ENCODE data around the gene LRRFIP2. TPM values are rescaled to one million over a fixed set of nuclear protein-coding genes. Genes with fewer than 3 reads are reported as not detected.

The LRRFIP2 gene
- total RNA-seq, 1 donor from 2014 or later: 34.1 TPM

- no peak for TF ChIP-seq CTCF (IDR thresholded peaks at IDR 0.05; ENCODE audit: insufficient read depth, low read length, poor library complexity, severe bottlenecking)
- no peak overlapping the region for H3K4me3 ChIP-seq (ENCODE audit: low read depth, low read length)
- DNase-seq (ENCODE audit: low read depth): no peak
- no peaks in the 10 kb centered on the region for H3K36me3 ChIP-seq (ENCODE audit: control insufficient read depth, insufficient read depth, low read length)
- no peaks in the 10 kb centered on the region for H3K27me3 ChIP-seq (ENCODE audit: control insufficient read depth, insufficient read depth, low read length)
Observed at GRCh38 chr3:37086918-37087317, 87.5 kb downstream of the LRRFIP2 start.

- no peak for DNase-seq (ENCODE audit: low read depth)
- TF ChIP-seq CTCF (IDR thresholded peaks at IDR 0.05; ENCODE audit: insufficient read depth, low read length, poor library complexity, severe bottlenecking): no peak
- no peaks in the 10 kb centered on the region for H3K36me3 ChIP-seq (ENCODE audit: control insufficient read depth, insufficient read depth, low read length)
- no peaks in the 10 kb centered on the region for H3K27me3 ChIP-seq (ENCODE audit: control insufficient read depth, insufficient read depth, low read length)
- H3K4me3 ChIP-seq (ENCODE audit: low read depth, low read length): no peak overlapping the region
Observed at GRCh38 chr3:37082317-37082716, 92.1 kb downstream of the LRRFIP2 start.

GRCh38 chr3:37075955-37076354 is 98.4 kb downstream of the LRRFIP2 start:
- Histone ChIP-seq H3K4me3 (ENCODE audit: low read depth, low read length) (no peak overlapping the region), H3K27me3 (ENCODE audit: control insufficient read depth, insufficient read depth, low read length) (no peaks in the 10 kb centered on the region), H3K36me3 (ENCODE audit: control insufficient read depth, insufficient read depth, low read length) (no peaks in the 10 kb centered on the region)
- TF ChIP-seq CTCF (IDR thresholded peaks at IDR 0.05; ENCODE audit: insufficient read depth, low read length, poor library complexity, severe bottlenecking): no peak
- DNase-seq (ENCODE audit: low read depth): no peak

GRCh38 chr3:37074178-37074577 is 100.2 kb downstream of the LRRFIP2 start:
- TF ChIP-seq CTCF (IDR thresholded peaks at IDR 0.05; ENCODE audit: insufficient read depth, low read length, poor library complexity, severe bottlenecking): no peak
- no peak overlapping the region for H3K4me3 ChIP-seq (ENCODE audit: low read depth, low read length)
- H3K36me3 ChIP-seq (ENCODE audit: control insufficient read depth, insufficient read depth, low read length): no peaks in the 10 kb centered on the region
- DNase-seq (ENCODE audit: low read depth): no peak
- no peaks in the 10 kb centered on the region for H3K27me3 ChIP-seq (ENCODE audit: control insufficient read depth, insufficient read depth, low read length)

GRCh38 chr3:37072892-37073291 is 101.5 kb downstream of the LRRFIP2 start:
- H3K36me3 ChIP-seq (ENCODE audit: control insufficient read depth, insufficient read depth, low read length): no peaks in the 10 kb centered on the region
- TF ChIP-seq CTCF (IDR thresholded peaks at IDR 0.05; ENCODE audit: insufficient read depth, low read length, poor library complexity, severe bottlenecking): no peak
- no peak overlapping the region for H3K4me3 ChIP-seq (ENCODE audit: low read depth, low read length)
- no peak for DNase-seq (ENCODE audit: low read depth)
- no peaks in the 10 kb centered on the region for H3K27me3 ChIP-seq (ENCODE audit: control insufficient read depth, insufficient read depth, low read length)

- no peak for TF ChIP-seq CTCF (IDR thresholded peaks at IDR 0.05; ENCODE audit: insufficient read depth, low read length, poor library complexity, severe bottlenecking)
- no peak for DNase-seq (ENCODE audit: low read depth)
- Histone ChIP-seq H3K36me3 (ENCODE audit: control insufficient read depth, insufficient read depth, low read length) (no peaks in the 10 kb centered on the region), H3K4me3 (ENCODE audit: low read depth, low read length) (no peak overlapping the region), H3K27me3 (ENCODE audit: control insufficient read depth, insufficient read depth, low read length) (no peaks in the 10 kb centered on the region)
Observed at GRCh38 chr3:37071921-37072320, 102.5 kb downstream of the LRRFIP2 start.
